NCI-H1105 treated with DMSO at 0.1 percent for 48 hours (cell line): Measurements from ENCODE around the gene ADGRG6.

Experiments used
- DNase-seq: peaks from one replicate; lab custom pipeline; 2025; lab: John Stamatoyannopoulos, UW

Gene ADGRG6

DNA sequence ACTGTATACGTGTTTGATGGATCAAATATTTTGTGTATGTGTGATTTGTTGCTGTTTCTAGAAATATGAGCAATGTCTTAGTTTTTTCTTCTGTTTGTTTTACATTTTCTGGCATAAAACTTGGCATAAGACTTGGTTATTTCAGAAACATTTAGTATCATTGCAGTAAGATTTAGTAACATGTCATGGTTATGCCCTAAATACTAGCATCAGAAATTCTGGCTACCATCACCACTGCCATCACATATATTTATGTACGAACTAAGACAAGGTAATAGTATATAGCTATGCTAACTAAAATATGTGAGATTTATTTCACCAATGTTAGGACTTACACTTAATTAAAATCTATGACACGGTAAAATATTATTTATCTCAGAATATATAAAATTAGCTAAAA is 10.3 kb upstream of the ADGRG6 start:
- no peak for DNase-seq

GRCh38 chr6:142292166-142292924 is 9.5 kb upstream of the ADGRG6 start:
- no peak for DNase-seq

DNA sequence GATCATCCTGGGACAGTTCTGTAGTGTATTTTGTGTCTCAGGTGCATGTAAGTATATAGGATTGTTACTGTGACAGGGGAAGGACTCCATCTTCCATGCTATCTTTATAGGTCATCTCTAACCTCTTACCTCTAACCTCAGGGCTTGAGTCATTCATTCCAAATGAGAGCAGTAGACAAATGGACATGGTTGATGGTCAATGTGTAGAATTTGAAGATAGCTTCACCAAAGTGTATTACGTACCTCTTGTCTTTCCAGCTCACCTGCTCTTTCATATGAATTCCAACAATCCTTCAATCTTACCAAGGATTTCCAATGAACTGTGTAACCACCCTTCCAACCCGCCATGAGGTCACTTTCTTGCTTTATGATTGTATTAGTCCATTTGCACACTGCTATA is 8.7 kb upstream of the ADGRG6 start:
- DNase-seq: no peak

DNA sequence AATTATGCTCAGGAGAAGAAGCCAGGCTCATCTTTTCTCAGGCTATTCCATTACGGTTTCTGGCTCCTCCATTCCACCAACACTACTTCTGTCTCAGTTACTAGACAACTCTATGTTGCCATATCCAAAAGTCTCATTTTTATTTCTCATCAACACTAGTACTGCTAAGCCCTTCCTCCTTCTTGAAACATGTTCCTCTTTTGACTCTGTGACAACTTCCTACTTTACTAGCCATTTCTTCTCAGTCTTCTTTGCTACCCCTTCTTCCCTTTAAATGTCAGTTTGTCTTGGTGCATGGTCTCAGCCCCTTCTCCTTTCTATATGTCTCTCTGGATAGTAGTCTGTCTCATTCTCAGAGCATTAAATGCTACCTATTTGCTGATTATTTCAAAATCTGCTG is 7.1 kb upstream of the ADGRG6 start:
- DNase-seq: no peak

DNA sequence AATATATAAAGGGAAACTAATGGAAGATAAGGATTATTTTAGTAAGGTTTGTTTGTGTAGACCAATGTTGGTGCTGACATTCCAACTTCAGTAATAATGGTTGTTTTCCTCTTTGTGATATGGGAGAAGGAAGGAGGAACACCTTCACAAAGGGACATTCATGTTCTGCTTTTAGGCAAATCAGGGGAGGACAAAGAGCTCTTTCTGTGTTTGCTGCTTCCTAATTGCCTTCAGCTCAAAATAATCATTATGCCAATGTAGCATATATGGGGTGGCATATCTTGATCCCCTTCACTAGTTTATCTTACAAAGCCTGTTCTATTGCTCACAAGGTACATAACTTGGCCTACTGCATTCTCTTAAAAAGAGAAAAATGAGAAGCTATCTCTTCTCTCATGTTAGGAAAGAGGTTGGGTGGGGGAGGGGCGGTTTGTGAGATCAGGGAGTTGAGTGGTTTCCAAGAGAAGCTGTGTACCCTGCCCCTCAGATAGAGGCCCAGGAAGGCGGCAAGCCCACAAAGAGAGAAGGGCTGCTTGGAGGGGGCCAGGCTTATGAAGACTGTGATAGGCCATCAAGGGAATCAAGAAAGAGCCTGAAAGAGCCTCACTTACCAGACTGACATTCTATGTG is 4.7 kb upstream of the ADGRG6 start:
- no peak for DNase-seq

GRCh38 chr6:142297605-142297995 is 4.2 kb upstream of the ADGRG6 start:
- DNase-seq: no peak

- no peak for DNase-seq
These were observed 3.6 kb upstream of the ADGRG6 start for GRCh38 chr6:142297996-142298753.

GRCh38 chr6:142300302-142300701 is 1.5 kb upstream of the ADGRG6 start:
- DNase-seq: no peak

DNA sequence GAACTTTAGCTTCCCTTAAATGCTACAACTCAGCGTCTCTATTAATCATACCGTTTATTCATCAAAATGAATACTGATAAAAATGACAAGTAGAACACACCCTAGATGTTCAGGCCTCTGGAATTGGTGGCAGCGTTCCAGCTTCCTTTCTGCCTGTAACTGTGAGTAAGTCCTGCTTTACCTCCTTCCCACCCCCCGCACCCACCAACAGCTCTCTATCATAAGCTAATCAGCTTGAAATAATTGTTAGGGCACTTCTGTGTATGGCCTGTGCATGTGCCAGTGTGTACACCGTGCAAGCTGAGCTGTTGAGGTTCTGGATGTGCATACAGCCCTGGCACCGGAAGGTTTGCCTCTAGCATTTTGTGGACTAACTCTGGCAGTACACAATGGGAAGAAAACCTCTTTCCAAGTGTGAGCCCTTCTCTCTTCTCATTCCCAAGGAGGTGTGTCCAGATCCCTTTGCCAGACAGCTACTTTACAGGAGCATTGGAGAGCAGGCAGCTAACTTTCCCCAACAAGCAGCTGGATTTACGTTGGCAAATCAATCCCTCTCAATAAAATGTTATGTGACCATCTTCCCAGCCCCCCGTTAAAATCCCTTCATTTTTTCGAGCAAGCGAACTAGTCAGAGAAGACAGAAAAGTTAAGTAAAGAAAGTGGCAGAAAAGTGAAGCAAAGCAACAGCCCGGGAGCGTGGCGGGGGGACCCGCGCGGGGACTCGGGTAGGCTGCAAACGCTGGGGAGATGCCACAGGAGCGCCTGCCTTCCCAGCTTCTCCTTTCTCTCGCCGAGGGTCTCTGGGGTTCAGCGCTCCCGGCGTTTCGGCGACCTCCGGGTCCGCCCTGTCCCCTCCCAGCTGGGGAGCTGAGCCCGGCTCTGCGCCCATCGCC is 803 bp upstream of the ADGRG6 start:
- DNase-seq: peak; percentile 32

DNA sequence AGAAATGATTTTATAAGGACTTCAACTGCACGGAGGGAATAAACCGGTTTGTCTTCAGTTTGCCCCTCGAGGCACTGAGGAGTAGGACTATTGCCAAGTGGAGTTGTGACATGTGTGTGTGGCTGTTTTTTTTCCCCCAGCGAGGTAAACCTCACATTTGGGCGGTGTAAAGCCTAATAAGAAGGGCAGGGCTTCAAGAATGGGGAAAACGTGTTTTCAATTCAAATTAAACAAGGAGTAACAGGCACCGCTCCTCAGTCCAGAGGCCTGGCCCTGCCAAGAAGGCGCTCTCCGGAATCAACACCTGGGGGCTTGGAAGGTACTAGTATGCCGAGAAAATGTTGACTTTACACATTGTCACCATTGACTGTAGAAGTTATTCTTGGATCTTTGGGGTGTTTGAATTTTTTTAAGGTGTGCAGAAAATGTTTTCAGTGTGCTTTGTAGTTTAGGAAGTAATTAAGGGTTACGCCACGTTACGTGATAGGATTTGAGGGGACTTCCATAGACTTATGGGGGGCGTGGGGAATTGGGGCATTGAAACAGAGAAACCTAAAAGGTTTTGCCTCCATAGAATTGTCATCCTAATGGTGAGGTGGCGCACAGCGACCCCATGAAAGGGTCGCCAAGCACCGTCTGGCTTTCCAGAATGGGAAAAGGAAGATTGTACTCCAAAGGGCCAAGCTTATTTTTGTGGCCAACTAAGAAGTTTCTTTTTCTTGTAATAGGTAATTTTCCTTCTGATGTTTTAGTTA is 791 bp downstream of the ADGRG6 start:
- DNase-seq: no peak

DNA sequence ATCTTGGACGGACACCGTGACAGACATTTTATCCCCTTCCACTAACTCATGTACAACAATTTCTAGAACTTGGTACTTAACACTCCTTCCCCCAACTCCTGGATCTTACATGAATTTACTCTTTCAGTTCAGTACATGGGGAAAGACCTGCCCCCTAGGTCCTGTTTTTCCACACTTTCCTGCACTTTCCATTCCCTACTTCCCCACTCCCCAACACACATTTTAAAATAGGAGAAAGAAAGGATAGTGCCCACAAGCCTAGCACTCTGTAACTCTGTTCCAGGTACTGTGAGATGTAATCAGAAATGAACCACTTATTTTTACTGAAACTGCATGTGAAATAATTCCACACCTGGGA is 1.3 kb downstream of the ADGRG6 start:
- no peak for DNase-seq

- no peak for DNase-seq
These were observed 2.4 kb downstream of the ADGRG6 start for GRCh38 chr6:142304241-142304640.

- no peak for DNase-seq
These were observed 4.9 kb downstream of the ADGRG6 start for GRCh38 chr6:142306736-142307135.

- DNase-seq: no peak
These were observed 6.3 kb downstream of the ADGRG6 start for GRCh38 chr6:142307963-142308748.

- DNase-seq: no peak
These were observed 7.6 kb downstream of the ADGRG6 start for GRCh38 chr6:142309426-142309825.

- no peak for DNase-seq
These were observed 11.5 kb downstream of the ADGRG6 start for GRCh38 chr6:142313284-142313683.

GRCh38 chr6:142316791-142317368 is 15.1 kb downstream of the ADGRG6 start:
- no peak for DNase-seq

DNA sequence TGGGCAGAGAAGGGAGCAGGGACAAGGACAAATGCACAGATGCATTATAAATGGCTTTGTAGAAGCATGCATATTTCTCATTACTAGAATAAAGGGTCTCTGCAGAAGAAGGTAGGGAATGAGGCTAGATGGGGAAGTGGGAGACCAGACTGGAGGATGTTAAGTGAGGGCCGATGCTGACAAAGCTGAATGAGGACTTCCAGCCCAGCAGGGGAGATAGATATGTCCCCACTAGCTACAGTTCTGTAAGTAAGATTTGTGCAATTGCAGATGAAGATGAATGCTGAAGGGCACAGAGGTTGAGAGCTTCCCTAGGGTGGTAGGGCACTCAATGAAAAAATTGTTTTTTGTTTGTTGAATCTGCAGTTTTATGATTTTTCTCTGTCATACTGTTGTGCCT is 16.9 kb downstream of the ADGRG6 start:
- DNase-seq: no peak

DNA sequence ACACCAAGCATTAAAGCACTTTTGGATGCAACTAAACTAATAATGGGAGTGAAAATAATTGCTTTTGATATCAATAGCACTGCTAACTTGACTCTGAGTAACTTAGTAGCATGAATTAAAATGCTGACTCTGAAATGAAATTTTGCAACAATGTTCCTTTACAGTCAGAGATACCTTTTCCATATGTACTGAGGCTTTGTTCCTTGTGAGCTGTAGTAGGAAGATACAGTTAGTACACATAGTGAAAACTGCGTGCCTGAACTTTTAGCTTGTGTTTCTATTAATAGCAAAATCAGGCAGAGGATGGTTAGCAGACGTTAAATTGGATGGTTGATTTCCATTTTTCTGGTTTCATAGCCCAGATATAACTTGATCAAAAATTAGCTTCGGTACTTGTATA is 18.6 kb downstream of the ADGRG6 start:
- no peak for DNase-seq

- no peak for DNase-seq
These were observed 19.6 kb downstream of the ADGRG6 start for GRCh38 chr6:142321451-142321850.
